Activated naive CD4-positive, alpha-beta T cell treated with anti-CD3 and anti-CD28 coated beads, Interleukin-2, amount 50 U/mL, for 24 hours (primary cell): ENCODE data around the gene DFFB.
"Not testable (repeated sequence)": the region's sequence is repeated elsewhere in the genome, so short reads cannot be mapped to it uniquely, and the experiment has no call there.

Experiments used
- H3K27ac Mint-ChIP-seq: one replicate; pipeline ENCODE4 v1.8.0; 2021; ENCODE audit warnings: mild to moderate bottlenecking, mixed read lengths
- H3K27me3 Mint-ChIP-seq: one replicate; pipeline ENCODE4 v1.8.0; 2021; ENCODE audit warnings: mixed read lengths
- H3K36me3 Mint-ChIP-seq: one replicate; pipeline ENCODE4 v1.8.0; 2021; ENCODE audit warnings: mixed read lengths
- H3K4me1 Mint-ChIP-seq: one replicate; pipeline ENCODE4 v1.8.0; 2021; ENCODE audit warnings: mixed read lengths
- H3K4me3 Mint-ChIP-seq: one replicate; pipeline ENCODE4 v1.8.0; 2021; ENCODE audit warnings: mild to moderate bottlenecking, mixed read lengths
- H3K9me3 Mint-ChIP-seq: one replicate; pipeline ENCODE4 v1.8.0; 2021; ENCODE audit warnings: mixed read lengths

DFFB gene

DNA sequence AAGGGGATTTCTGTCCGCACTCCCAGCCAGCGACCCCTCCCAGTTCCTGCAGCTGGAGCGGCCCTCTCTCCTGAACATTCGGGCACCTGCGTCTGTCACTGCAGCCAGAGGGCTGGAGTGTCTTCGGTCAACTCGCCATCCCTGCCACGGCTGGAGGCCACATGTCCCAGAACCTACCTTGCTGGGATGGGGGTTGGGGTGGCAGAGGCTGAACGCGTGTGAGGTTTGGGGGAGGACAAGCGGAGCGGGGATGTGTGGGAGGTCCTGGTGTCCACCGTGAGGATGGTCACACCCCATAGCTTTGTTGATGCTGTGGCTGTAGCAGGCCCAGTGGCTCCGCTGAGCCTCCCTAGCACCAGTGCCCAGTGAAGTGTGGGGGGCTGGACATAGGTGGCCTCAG is 57.6 kb downstream of the DFFB start:
- Mint-ChIP-seq H3K27me3 (no peaks in the 10 kb centered on the region), H3K36me3 (no peaks in the 10 kb centered on the region), H3K4me3 (no peak overlapping the region), H3K9me3 (no peaks in the 10 kb centered on the region), H3K27ac (no peak overlapping the region), H3K4me1 (peaks cover 4% of the 10 kb centered on the region)

DNA sequence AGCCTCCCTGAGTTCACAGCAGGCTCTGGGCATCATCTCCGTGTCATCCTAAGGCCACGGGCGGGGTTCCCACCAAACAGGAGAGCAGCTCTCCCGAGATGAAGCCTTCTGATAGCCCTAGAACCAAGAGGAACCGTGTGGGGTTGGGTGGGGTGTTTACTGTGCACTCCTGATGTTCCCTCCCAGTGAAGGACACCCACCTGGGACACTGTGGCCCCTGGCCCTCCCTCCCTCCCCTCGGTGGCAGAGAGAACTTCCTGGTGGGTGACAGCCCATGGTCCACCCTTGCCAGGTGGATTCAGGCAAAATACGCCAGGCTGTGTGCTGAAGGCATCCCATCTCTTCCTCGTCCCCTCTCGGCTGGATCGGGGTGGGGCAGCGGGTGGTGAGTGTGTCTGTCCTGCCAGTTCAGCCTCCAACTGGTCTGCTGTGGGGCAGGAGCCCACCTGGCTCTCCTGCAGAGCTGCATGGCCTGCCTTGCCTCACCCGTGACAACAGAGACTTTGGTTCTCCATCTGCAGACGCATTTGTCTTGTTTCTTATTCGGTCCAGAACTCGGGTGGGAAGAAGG is 58.4 kb downstream of the DFFB start:
- no peak overlapping the region for H3K27ac Mint-ChIP-seq
- H3K4me1 Mint-ChIP-seq, result peaks cover 4% of the 10 kb centered on the region
- H3K27me3 Mint-ChIP-seq, result no peaks in the 10 kb centered on the region
- H3K9me3 Mint-ChIP-seq, result no peaks in the 10 kb centered on the region
- H3K36me3 Mint-ChIP-seq, result no peaks in the 10 kb centered on the region
- no peak overlapping the region for H3K4me3 Mint-ChIP-seq

DNA sequence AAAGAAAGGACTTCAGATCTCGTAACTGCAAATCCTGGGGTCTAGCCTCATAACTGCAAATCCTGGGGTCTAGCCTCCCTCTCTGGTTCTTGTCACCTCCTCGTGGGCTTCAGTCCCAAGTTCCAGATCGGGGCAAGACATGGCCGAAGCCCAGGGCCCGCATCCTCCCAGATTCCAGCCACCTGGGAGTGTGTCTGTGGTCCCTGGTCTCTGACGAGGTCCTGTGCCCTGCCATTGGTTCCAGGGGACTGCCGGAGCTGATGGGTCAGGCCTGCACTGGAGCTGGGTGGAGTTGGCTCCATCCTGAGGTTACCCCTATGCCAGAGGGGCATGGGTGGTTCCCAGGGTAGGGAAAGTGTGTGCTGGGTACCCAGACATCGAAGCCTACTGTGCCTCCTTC is 60.5 kb downstream of the DFFB start:
- Mint-ChIP-seq H3K4me1 (peaks cover 4% of the 10 kb centered on the region), H3K36me3 (no peaks in the 10 kb centered on the region), H3K9me3 (no peaks in the 10 kb centered on the region), H3K27me3 (no peaks in the 10 kb centered on the region), H3K4me3 (no peak overlapping the region), H3K27ac (no peak overlapping the region)

- not testable (repeated sequence) for H3K9me3 Mint-ChIP-seq, H3K36me3 Mint-ChIP-seq, H3K4me3 Mint-ChIP-seq, H3K4me1 Mint-ChIP-seq, H3K27me3 Mint-ChIP-seq, H3K27ac Mint-ChIP-seq
Observed at GRCh38 chr1:3918359-3918758, 61.1 kb downstream of the DFFB start.

DNA sequence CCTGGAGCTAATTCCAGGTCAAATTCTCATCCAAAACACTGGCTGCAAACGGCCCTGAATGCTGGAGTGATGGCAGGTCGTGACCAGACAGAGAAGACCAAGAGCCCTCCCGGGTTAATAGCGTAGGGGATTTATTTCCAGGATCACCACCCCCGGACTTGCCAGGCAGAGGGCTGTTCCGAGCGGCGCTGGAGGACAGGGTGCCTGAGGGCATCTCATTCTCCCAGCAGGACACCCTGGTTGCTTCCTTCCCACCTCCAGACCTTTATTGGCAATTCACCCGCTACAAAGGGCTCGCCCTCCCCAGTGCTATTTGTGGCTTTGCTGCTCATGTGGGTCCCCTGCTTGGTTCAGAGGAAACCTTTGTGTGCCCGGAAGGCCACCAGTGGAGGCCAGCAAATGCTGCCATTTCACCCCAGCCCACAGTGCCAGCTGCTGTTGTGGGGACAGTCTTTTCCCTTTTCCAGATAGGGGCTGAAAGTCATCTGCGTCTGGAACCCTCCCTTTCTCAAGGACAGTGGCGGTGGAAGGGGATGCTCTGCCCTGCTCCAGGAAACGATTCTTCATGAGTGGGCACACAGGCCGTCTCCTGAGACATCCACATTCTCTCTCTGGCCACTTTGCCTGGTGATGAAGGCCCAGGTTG is 61.8 kb downstream of the DFFB start:
- H3K4me3 Mint-ChIP-seq, result no peak overlapping the region
- H3K36me3 Mint-ChIP-seq, result no peaks in the 10 kb centered on the region
- no peaks in the 10 kb centered on the region for H3K27me3 Mint-ChIP-seq
- peaks cover 5% of the 10 kb centered on the region for H3K4me1 Mint-ChIP-seq
- no peaks in the 10 kb centered on the region for H3K9me3 Mint-ChIP-seq
- no peak overlapping the region for H3K27ac Mint-ChIP-seq

- no peak overlapping the region for H3K4me3 Mint-ChIP-seq
- no peaks in the 10 kb centered on the region for H3K27me3 Mint-ChIP-seq
- no peaks in the 10 kb centered on the region for H3K9me3 Mint-ChIP-seq
- H3K36me3 Mint-ChIP-seq, result no peaks in the 10 kb centered on the region
- peaks cover 5% of the 10 kb centered on the region for H3K4me1 Mint-ChIP-seq
- H3K27ac Mint-ChIP-seq, result no peak overlapping the region
Observed at GRCh38 chr1:3919706-3920105, 62.4 kb downstream of the DFFB start.

DNA sequence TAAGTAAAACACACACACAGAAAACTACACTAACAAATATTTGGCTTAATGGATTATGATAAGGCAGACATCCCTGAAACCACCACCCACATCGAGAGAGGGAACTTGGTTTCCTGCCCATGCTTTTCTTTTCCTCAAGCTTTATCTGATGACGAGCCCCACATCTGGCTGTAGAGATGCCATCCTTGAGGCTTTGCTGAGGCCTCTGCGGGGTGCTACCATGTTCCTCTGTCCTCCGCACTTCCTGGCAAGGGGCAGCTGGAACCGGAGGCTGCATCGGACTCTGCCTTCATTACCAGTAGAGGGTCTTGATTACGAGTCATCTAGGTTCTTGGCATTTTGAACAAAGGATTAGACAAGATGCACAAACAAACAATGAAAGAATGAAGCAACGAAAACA is 64.5 kb downstream of the DFFB start:
- Mint-ChIP-seq H3K4me1 (peaks cover 5% of the 10 kb centered on the region), H3K4me3 (no peak overlapping the region), H3K27ac (no peak overlapping the region), H3K36me3 (no peaks in the 10 kb centered on the region), H3K9me3 (no peaks in the 10 kb centered on the region), H3K27me3 (no peaks in the 10 kb centered on the region)

DNA sequence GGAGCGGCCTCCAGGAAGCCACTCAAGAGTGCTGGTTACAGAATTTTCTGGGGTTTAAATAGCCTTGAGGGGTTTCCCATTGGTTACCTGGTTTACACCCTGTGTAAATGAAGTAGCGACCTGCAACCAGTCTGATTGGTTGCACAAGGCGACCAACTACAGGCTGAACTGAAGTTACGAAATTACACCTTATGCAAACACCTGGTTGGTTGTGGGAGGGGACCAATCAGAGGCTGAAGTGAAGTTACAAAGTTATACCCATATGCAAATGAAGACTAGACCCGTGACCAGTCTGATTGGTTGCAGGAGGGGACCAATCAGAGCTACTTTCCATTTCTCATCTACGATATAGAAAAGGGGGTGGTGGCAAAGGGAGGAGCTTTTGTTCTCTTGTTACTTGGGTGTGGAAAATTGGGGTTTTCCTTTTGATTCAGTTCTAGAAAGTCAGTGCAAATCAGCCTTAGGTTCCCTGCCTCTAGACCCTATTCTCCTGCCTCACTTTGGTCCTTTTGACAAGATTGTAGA is 65.0 kb downstream of the DFFB start:
- Mint-ChIP-seq H3K27me3 (no peaks in the 10 kb centered on the region), H3K4me3 (no peak overlapping the region), H3K4me1 (peaks cover 5% of the 10 kb centered on the region), H3K9me3 (no peaks in the 10 kb centered on the region), H3K27ac (no peak overlapping the region), H3K36me3 (no peaks in the 10 kb centered on the region)

DNA sequence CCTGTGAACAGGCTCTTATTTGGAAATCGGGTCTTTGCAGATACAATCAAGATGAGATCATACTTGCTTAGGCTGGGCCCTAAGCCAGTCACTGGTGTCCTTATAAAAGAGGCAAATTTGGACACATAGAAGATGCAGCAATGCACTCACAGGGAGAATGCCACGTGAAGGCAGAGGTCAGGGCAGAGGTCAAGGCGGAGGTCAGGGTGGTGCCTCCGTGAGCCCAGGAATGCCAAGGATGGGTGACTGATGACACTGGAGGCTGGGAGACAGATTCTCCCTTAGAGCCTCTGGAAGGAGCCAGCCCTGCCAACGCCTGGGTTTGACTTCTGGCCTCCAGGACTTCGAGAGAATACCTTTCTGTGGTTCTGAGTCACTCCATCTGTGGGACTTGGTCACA is 65.6 kb downstream of the DFFB start:
- H3K36me3 Mint-ChIP-seq, result no peaks in the 10 kb centered on the region
- H3K27me3 Mint-ChIP-seq, result no peaks in the 10 kb centered on the region
- peaks cover 5% of the 10 kb centered on the region for H3K4me1 Mint-ChIP-seq
- no peak overlapping the region for H3K27ac Mint-ChIP-seq
- no peaks in the 10 kb centered on the region for H3K9me3 Mint-ChIP-seq
- H3K4me3 Mint-ChIP-seq, result no peak overlapping the region

DNA sequence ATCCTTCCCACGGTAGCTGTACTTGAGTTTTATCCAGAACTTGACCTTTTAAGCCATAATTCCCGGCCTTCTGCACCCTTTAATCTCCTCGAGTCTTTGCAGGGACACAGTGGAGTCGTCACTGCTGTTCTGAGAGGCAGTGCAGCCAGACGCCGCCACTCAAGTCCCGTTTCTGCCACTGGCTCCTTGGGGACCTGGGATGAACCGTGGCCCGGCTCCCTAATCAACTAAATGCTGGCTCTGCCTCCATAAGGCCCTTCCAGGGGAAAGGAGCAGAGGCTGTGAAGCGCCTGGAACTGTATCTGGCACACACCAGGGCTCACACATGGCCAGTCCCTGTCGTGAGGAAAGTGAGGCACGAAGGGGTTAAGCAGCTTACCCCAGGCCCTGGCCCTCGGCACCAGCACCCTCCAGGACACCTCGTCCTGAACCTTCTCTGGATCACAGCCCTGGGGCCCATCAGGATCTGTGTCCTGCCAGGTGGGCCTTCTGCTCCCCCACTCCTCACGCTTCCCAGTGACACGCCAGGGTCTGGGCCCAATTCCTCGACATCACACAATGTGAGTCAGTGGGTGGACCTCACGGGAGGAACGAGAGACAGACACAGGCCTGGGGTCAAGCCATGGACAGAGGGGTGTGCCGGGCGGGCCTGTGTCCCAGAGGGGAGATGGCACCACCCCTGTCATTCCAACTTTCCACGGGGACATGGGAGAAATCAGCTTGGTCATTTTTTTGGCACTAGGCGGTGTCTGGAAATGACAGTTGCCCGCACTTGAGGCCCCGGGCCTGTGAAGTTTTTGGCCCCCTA is 66.3 kb downstream of the DFFB start:
- no peaks in the 10 kb centered on the region for H3K27me3 Mint-ChIP-seq
- peaks cover 5% of the 10 kb centered on the region for H3K4me1 Mint-ChIP-seq
- H3K36me3 Mint-ChIP-seq, result no peaks in the 10 kb centered on the region
- H3K27ac Mint-ChIP-seq, result no peak overlapping the region
- no peak overlapping the region for H3K4me3 Mint-ChIP-seq
- no peaks in the 10 kb centered on the region for H3K9me3 Mint-ChIP-seq

DNA sequence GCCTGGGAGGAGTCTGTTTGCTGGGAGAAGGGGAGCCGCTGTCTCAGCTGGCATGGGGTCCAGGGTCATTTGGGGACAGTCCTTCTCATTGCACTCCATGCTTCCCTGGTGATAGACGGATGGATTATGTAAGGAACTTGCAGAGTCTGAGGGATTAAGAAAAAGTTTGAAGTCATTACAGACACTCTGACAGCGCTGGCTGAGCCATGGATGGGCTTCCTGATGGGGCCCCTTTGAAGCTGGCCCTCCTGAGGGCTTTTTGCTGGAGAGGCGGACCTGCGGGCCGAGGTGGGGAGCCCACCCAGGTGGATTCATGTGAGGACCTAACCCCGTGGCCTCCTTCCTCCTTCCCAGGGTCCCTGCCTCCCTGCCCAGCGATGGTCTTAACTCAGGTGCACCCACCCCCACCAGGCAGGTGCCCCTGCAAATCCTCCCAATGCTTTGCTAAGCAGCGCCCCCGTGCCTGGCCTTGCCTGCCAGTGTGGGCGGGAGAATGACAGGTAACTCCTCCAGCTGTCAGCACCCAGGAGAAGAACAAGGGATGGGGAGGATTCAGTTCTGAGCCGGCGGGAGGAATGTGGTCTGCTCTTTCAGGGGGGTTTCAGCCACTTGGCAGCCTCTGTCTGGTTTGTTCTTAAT is 67.0 kb downstream of the DFFB start:
- Mint-ChIP-seq H3K4me1 (peaks cover 5% of the 10 kb centered on the region), H3K27ac (no peak overlapping the region), H3K36me3 (no peaks in the 10 kb centered on the region), H3K9me3 (no peaks in the 10 kb centered on the region), H3K4me3 (no peak overlapping the region), H3K27me3 (no peaks in the 10 kb centered on the region)

DNA sequence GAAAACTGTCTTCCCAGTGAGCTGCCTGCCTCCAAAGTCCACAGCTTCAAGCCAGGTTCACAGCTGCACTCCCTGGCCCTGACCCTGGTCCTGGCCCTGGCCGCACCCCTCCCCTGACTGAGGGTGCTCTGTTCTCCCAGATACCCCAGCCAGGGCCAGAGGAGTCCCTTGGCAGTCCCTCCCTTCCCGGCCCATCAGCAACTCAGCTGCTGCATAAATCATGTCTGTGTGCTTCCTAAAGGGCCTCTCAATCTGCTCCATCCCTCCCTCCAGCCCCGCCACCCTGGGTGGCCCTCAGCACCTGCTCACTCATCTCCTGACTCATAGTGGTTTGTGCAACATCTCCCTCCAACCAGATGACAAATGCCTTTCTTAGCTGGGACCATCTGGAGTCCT is 67.5 kb downstream of the DFFB start:
- H3K4me1 Mint-ChIP-seq, result peaks cover 5% of the 10 kb centered on the region

DNA sequence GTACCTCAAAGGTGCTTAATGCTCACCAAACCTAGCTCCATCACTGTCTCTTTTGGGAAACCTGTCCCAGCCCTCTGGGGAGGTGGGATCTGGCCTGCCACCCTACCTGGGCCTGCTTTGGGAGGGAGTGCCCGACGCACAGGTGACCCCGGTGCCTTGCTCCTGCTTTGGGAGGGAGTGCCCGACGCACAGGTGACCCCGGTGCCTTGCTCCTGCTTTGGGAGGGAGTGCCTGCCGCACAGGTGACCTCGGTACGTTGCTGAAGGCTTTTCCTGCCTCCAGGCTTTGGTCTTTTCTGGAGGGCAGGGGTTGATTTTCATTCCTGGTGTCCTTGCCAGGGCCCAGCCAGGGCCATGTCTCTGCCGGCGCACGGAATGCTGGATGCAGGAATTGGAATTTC is 68.0 kb downstream of the DFFB start:
- Mint-ChIP-seq H3K36me3 (no peaks in the 10 kb centered on the region), H3K27me3 (no peaks in the 10 kb centered on the region), H3K4me3 (no peak overlapping the region), H3K4me1 (peaks cover 5% of the 10 kb centered on the region), H3K27ac (no peak overlapping the region), H3K9me3 (no peaks in the 10 kb centered on the region)

More for the DNA sequence above, 67.5 kb downstream of the DFFB start:
- Mint-ChIP-seq H3K27me3 (no peaks in the 10 kb centered on the region), H3K4me3 (no peak overlapping the region), H3K9me3 (no peaks in the 10 kb centered on the region), H3K36me3 (no peaks in the 10 kb centered on the region), H3K27ac (no peak overlapping the region)

- H3K4me3 Mint-ChIP-seq, result no peak overlapping the region
- no peak overlapping the region for H3K27ac Mint-ChIP-seq
- H3K36me3 Mint-ChIP-seq, result no peaks in the 10 kb centered on the region
- H3K9me3 Mint-ChIP-seq, result no peaks in the 10 kb centered on the region
- no peaks in the 10 kb centered on the region for H3K27me3 Mint-ChIP-seq
- H3K4me1 Mint-ChIP-seq, result peaks cover 5% of the 10 kb centered on the region
Observed at GRCh38 chr1:3925762-3926161, 68.5 kb downstream of the DFFB start.

- H3K36me3 Mint-ChIP-seq, result no peaks in the 10 kb centered on the region
- H3K27me3 Mint-ChIP-seq, result no peaks in the 10 kb centered on the region
- H3K4me1 Mint-ChIP-seq, result peaks cover 5% of the 10 kb centered on the region
- no peaks in the 10 kb centered on the region for H3K9me3 Mint-ChIP-seq
- H3K4me3 Mint-ChIP-seq, result no peak overlapping the region
- no peak overlapping the region for H3K27ac Mint-ChIP-seq
Observed at GRCh38 chr1:3926956-3927355, 69.7 kb downstream of the DFFB start.

DNA sequence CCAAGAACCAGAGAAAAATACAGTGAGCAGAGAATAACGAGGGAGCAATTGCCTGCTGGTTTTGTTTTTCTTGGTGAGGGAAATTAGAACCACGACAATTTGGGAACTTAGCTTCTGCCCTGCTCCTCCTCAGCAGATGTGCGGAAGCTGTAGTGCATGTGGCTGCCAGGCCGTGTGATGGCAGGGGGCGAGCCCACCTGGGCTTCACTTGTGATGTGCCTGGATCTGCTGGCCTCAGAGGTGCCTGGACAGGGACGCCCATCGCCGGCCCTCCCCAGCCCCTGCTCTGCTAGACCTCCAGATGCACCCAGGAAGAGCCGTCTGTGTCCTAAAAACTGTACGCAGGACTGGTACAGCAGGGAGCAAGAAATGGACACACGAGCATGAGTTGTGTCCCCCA is 71.3 kb downstream of the DFFB start:
- Mint-ChIP-seq H3K4me3 (no peak overlapping the region), H3K9me3 (no peaks in the 10 kb centered on the region), H3K27ac (no peak overlapping the region), H3K36me3 (no peaks in the 10 kb centered on the region), H3K27me3 (no peaks in the 10 kb centered on the region), H3K4me1 (no peaks in the 10 kb centered on the region)
